Stimulated activated CD4-positive, alpha-beta T cell treated with anti-CD3 and anti-CD28 coated beads, Interleukin-15, amount 100 ng/mL, for 1 hour (primary cell): Measurements from ENCODE around the gene WDR37.
A peak's percentile ranks its signal among the peaks of the same experiment; 100 is the strongest.
"Not testable (repeated sequence)": the region's sequence is repeated elsewhere in the genome, so short reads cannot be mapped to it uniquely, and the experiment has no call there.

Experiments
- DNase-seq, 2 donors: peaks; one replicate each; pipeline ENCODE4 v3.0.0-alpha.2; 2020; ENCODE audit warnings: low read depth in 1 of 2, low spot score in 1 of 2

WDR37 gene

GRCh38 chr10:1056326-1057105, at the start of gene WDR37:
TSS of gene WDR37 (plus strand) at chr10:1056385. CDS start at chr10:1072156, 15,771 bp downstream.
- DNase-seq = peak; percentile 72 to 84

GRCh38 chr10:1006573-1006972, 49.6 kb upstream of the WDR37 start:
- DNase-seq = no peak

GRCh38 chr10:1007583-1007982, 48.6 kb upstream of the WDR37 start:
- no peak for DNase-seq

GRCh38 chr10:1009071-1009494, 47.1 kb upstream of the WDR37 start:
- DNase-seq = no peak

GRCh38 chr10:1009947-1010346, 46.2 kb upstream of the WDR37 start:
- DNase-seq = not testable (repeated sequence)

GRCh38 chr10:1010703-1011102, 45.5 kb upstream of the WDR37 start:
- DNase-seq = no peak

GRCh38 chr10:1011696-1012095, 44.5 kb upstream of the WDR37 start:
- no peak for DNase-seq

GRCh38 chr10:1015688-1016087, 40.5 kb upstream of the WDR37 start:
- DNase-seq = no peak

GRCh38 chr10:1019362-1019761, 36.8 kb upstream of the WDR37 start:
- DNase-seq = no peak

- no peak for DNase-seq
These were observed 35.7 kb upstream of the WDR37 start for GRCh38 chr10:1020460-1020859.

- DNase-seq = no peak
These were observed 35.2 kb upstream of the WDR37 start for GRCh38 chr10:1020958-1021357.

- DNase-seq = no peak
These were observed 33.8 kb upstream of the WDR37 start for GRCh38 chr10:1022413-1022812.

GRCh38 chr10:1024103-1024502, 32.1 kb upstream of the WDR37 start:
- DNase-seq = no peak

- no peak for DNase-seq
These were observed 30.5 kb upstream of the WDR37 start, which contains the start of gene IDI2 for GRCh38 chr10:1025683-1026082. TSS of gene IDI2 (minus strand) at chr10:1025859. CDS start at chr10:1024723, 1,136 bp downstream.

GRCh38 chr10:1026578-1026977, 29.6 kb upstream of the WDR37 start:
- no peak for DNase-seq

- DNase-seq = no peak
These were observed 26.3 kb upstream of the WDR37 start for GRCh38 chr10:1029838-1030237.

- no peak for DNase-seq
These were observed 22.6 kb upstream of the WDR37 start for GRCh38 chr10:1033601-1034000.

- no peak for DNase-seq
These were observed 21.4 kb upstream of the WDR37 start for GRCh38 chr10:1034758-1035157.

- no peak for DNase-seq
These were observed 21.0 kb upstream of the WDR37 start for GRCh38 chr10:1035201-1035600.

GRCh38 chr10:1036341-1036791, 19.8 kb upstream of the WDR37 start:
- DNase-seq = no peak

GRCh38 chr10:1037098-1037497, 19.1 kb upstream of the WDR37 start:
- no peak for DNase-seq

- DNase-seq = not testable (repeated sequence)
These were observed 17.4 kb upstream of the WDR37 start for GRCh38 chr10:1038769-1039168.

GRCh38 chr10:1040133-1040532, 16.1 kb upstream of the WDR37 start:
- DNase-seq = no peak
